HG03045 (cell line): ENCODE data around the gene UBALD2.
"Not testable (repeated sequence)": the region's sequence is repeated elsewhere in the genome, so short reads cannot be mapped to it uniquely, and the experiment has no call there.

Source experiments
- ATAC-seq: cut with Tn5 transposase; IDR thresholded peaks from one replicate; pipeline ENCODE4 v1.9.1; 2021; ENCODE audit warnings: mild to moderate bottlenecking, moderate library complexity; ENCODE audit not compliant: unreplicated experiment

The UBALD2 gene

GRCh38 chr17:76243826-76244679, 21.1 kb upstream of the UBALD2 start:
- ATAC-seq, result no peak

GRCh38 chr17:76244721-76245120, 20.4 kb upstream of the UBALD2 start:
- ATAC-seq, result not testable (repeated sequence)

- peak; percentile 88 for ATAC-seq
These were observed 18.8 kb upstream of the UBALD2 start for GRCh38 chr17:76246080-76247066.

GRCh38 chr17:76247304-76247703, 17.8 kb upstream of the UBALD2 start:
- ATAC-seq, result no peak

GRCh38 chr17:76248013-76248782, 16.9 kb upstream of the UBALD2 start:
- no peak for ATAC-seq

GRCh38 chr17:76250141-76250540, 15.0 kb upstream of the UBALD2 start:
- no peak for ATAC-seq

- no peak for ATAC-seq
These were observed 13.6 kb upstream of the UBALD2 start for GRCh38 chr17:76251478-76252039.

- no peak for ATAC-seq
These were observed 12.9 kb upstream of the UBALD2 start for GRCh38 chr17:76252040-76252954.

GRCh38 chr17:76252967-76253766, 12.0 kb upstream of the UBALD2 start:
- ATAC-seq, result not testable (repeated sequence)

- ATAC-seq, result no peak
These were observed 11.3 kb upstream of the UBALD2 start for GRCh38 chr17:76253841-76254240.

GRCh38 chr17:76254275-76254674, 10.9 kb upstream of the UBALD2 start:
- ATAC-seq, result no peak

- ATAC-seq, result no peak
These were observed 9.2 kb upstream of the UBALD2 start for GRCh38 chr17:76255801-76256429.

GRCh38 chr17:76256430-76257050, 8.6 kb upstream of the UBALD2 start:
- not testable (repeated sequence) for ATAC-seq

GRCh38 chr17:76260220-76260619, 4.9 kb upstream of the UBALD2 start:
- ATAC-seq, result no peak

- ATAC-seq, result no peak
These were observed 4.5 kb upstream of the UBALD2 start for GRCh38 chr17:76260669-76261068.

- no peak for ATAC-seq
These were observed 3.5 kb upstream of the UBALD2 start for GRCh38 chr17:76261421-76262215.
